Nephron (organoid): ENCODE results near the gene OSBPL9.
A peak's percentile ranks its signal among the peaks of the same experiment; 100 is the strongest.

ENCODE experiments used
- H3K27ac Mint-ChIP-seq, 3 experiments: 2 replicates each; pipeline ENCODE4 v1.8.0; 2020; ENCODE audit warnings: mixed read lengths in 3 of 3, mild to moderate bottlenecking in 2 of 3, moderate library complexity in 1 of 3
- H3K27me3 Mint-ChIP-seq: 2 replicates; pipeline ENCODE4 v1.8.0; 2021; ENCODE audit warnings: low read depth, mild to moderate bottlenecking, moderate library complexity, mixed read lengths
- H3K36me3 Mint-ChIP-seq: 2 replicates; pipeline ENCODE4 v1.8.0; 2020; ENCODE audit warnings: low read depth, mixed read lengths
- H3K4me1 Mint-ChIP-seq: 2 replicates; pipeline ENCODE4 v1.8.0; 2020; ENCODE audit warnings: mixed read lengths
- H3K4me3 Mint-ChIP-seq, 3 experiments: 2 replicates each; pipeline ENCODE4 v1.8.0; 2020; ENCODE audit warnings: mild to moderate bottlenecking in 3 of 3, mixed read lengths in 3 of 3, moderate library complexity in 2 of 3
- H3K9me3 Mint-ChIP-seq: 2 replicates; pipeline ENCODE4 v1.8.0; 2020; ENCODE audit warnings: mixed read lengths
- CTCF ChIP-seq, 3 experiments: fragments of 200-600 bp; sonication (generic); IDR thresholded peaks; one replicate each; pipeline ENCODE4 v1.5.0; 2021; ENCODE audit warnings: antibody characterized with exemption in 3 of 3; ENCODE audit not compliant: unreplicated experiment in 3 of 3

OSBPL9 gene

DNA sequence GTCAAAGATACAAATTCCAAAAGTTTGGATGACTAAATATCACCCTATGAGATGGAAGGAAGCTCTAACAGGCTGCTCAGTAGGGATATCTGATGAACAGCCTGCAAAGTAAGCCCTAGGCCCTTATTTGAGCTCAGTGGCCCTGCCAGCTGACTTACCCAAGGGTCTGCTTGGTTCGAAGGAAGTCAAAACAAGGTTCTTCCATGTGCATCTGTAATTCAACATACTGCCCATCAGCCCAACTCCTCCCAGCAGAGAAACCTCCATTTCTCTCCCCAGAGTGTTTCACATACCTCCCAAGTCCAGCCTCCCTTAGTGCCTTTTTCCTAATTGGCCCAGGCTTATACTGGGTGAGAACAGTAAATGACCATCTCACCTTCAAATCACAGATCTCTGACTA is 175.0 kb downstream of the OSBPL9 start:
- Mint-ChIP-seq H3K27ac (no peak overlapping the region), H3K9me3 (no peaks in the 10 kb centered on the region), H3K27me3 (no peaks in the 10 kb centered on the region), H3K4me1 (no peaks in the 10 kb centered on the region), H3K4me3 (no peak overlapping the region), H3K36me3 (peaks cover 81% of the 10 kb centered on the region)
- TF ChIP-seq CTCF (IDR thresholded peaks at IDR 0.05; ENCODE audit: unreplicated experiment in 3 of 3): no peak

- peaks cover 80% of the 10 kb centered on the region for H3K36me3 Mint-ChIP-seq
- H3K27me3 Mint-ChIP-seq: no peaks in the 10 kb centered on the region
- no peaks in the 10 kb centered on the region for H3K4me1 Mint-ChIP-seq
- no peaks in the 10 kb centered on the region for H3K9me3 Mint-ChIP-seq
- H3K4me3 Mint-ChIP-seq: no peak overlapping the region
- TF ChIP-seq CTCF (IDR thresholded peaks at IDR 0.05; ENCODE audit: unreplicated experiment in 3 of 3): no peak
- peak overlapping the region in 1 of 3 experiments; percentile 11 for H3K27ac Mint-ChIP-seq
Observed at GRCh38 chr1:51792864-51793263, 176.0 kb downstream of the OSBPL9 start.

GRCh38 chr1:51794260-51794659 is 177.4 kb downstream of the OSBPL9 start:
- TF ChIP-seq CTCF (IDR thresholded peaks at IDR 0.05; ENCODE audit: unreplicated experiment in 3 of 3): no peak
- Mint-ChIP-seq H3K9me3 (no peaks in the 10 kb centered on the region), H3K27me3 (no peaks in the 10 kb centered on the region), H3K4me3 (no peak overlapping the region), H3K27ac (no peak overlapping the region), H3K36me3 (peaks cover 77% of the 10 kb centered on the region), H3K4me1 (no peaks in the 10 kb centered on the region)

DNA sequence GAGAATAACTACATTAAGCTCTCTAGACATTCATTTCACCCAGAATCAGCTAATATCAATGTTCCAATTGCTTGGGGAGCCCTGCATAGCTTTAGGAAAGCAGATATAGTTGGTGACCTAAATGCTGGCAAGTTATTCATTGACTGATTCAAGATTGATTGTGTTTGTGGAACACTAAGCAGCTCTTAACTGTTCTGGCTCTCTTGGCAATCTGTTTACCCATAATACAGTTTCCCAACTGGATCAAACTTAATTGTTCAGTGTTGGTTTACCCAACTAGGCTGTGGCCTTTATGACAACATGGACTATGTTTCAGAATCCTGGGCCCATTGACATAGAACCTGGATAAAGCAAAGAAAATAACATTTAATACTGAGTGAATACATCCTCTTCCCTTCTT is 178.0 kb downstream of the OSBPL9 start:
- Mint-ChIP-seq H3K9me3 (no peaks in the 10 kb centered on the region), H3K36me3 (peaks cover 71% of the 10 kb centered on the region), H3K27ac (no peak overlapping the region), H3K27me3 (no peaks in the 10 kb centered on the region), H3K4me1 (no peaks in the 10 kb centered on the region), H3K4me3 (no peak overlapping the region)
- TF ChIP-seq CTCF (IDR thresholded peaks at IDR 0.05; ENCODE audit: unreplicated experiment in 3 of 3): no peak

GRCh38 chr1:51799372-51799771 is 182.5 kb downstream of the OSBPL9 start:
- Mint-ChIP-seq H3K36me3 (peaks cover 58% of the 10 kb centered on the region), H3K27ac (no peak overlapping the region), H3K4me3 (no peak overlapping the region), H3K9me3 (no peaks in the 10 kb centered on the region), H3K4me1 (no peaks in the 10 kb centered on the region), H3K27me3 (no peaks in the 10 kb centered on the region)
- TF ChIP-seq CTCF (IDR thresholded peaks at IDR 0.05; ENCODE audit: unreplicated experiment in 3 of 3): no peak

- H3K27me3 Mint-ChIP-seq: no peaks in the 10 kb centered on the region
- peaks cover 51% of the 10 kb centered on the region for H3K36me3 Mint-ChIP-seq
- H3K4me3 Mint-ChIP-seq: no peak overlapping the region
- H3K4me1 Mint-ChIP-seq: no peaks in the 10 kb centered on the region
- TF ChIP-seq CTCF (IDR thresholded peaks at IDR 0.05; ENCODE audit: unreplicated experiment in 3 of 3): no peak
- H3K9me3 Mint-ChIP-seq: no peaks in the 10 kb centered on the region
- no peak overlapping the region for H3K27ac Mint-ChIP-seq
Observed at GRCh38 chr1:51814513-51814912, 197.6 kb downstream of the OSBPL9 start.
